Osteoblast (primary cell): Measurements from ENCODE around the gene MRNIP. TPM values are rescaled to one million over a fixed set of nuclear protein-coding genes. Genes with fewer than 3 reads are reported as not detected.

Source experiments
- DNase-seq: peaks from one replicate; pipeline ENCODE4 v3.0.0; 2011; ENCODE audit warnings: low spot score, mixed read lengths; ENCODE audit not compliant: insufficient read length; ENCODE audit errors: missing footprints
- H2AFZ ChIP-seq: 2 replicates; pipeline ENCODE4 v1.6.0; 2011; ENCODE audit warnings: mild to moderate bottlenecking, low read length
- H3K27ac ChIP-seq: 2 replicates; pipeline ENCODE4 v1.5.1; 2011; ENCODE audit warnings: mild to moderate bottlenecking, low read depth, low read length, moderate library complexity
- H3K27me3 ChIP-seq: 2 replicates; pipeline ENCODE4 v1.6.0; 2012; ENCODE audit warnings: mild to moderate bottlenecking, control low read depth, inconsistent platforms, low read length, moderate library complexity; ENCODE audit not compliant: insufficient read depth
- H3K36me3 ChIP-seq: 2 replicates; pipeline ENCODE4 v1.5.1; 2011; ENCODE audit warnings: mild to moderate bottlenecking, low read length, control low read depth, moderate library complexity; ENCODE audit not compliant: insufficient read depth
- H3K4me1 ChIP-seq: 2 replicates; pipeline ENCODE4 v1.5.1; 2011; ENCODE audit warnings: mild to moderate bottlenecking, low read length, control low read depth, moderate library complexity; ENCODE audit not compliant: insufficient read depth
- H3K4me2 ChIP-seq: 2 replicates; pipeline ENCODE4 v1.6.0; 2011; ENCODE audit warnings: mild to moderate bottlenecking, low read length; ENCODE audit not compliant: insufficient read depth
- H3K4me3 ChIP-seq: fragments of 200-600 bp; sonication (generic); 3 replicates; pipeline ENCODE4 v1.5.1; 2012; ENCODE audit warnings: mild to moderate bottlenecking, low read length, inconsistent platforms; ENCODE audit not compliant: insufficient read depth
- H3K79me2 ChIP-seq: 2 replicates; pipeline ENCODE4 v1.6.0; 2012; ENCODE audit warnings: mild to moderate bottlenecking, low read length, control low read depth, inconsistent platforms; ENCODE audit not compliant: insufficient read depth
- H3K9me3 ChIP-seq: 2 replicates; pipeline ENCODE4 v1.5.1; 2011; ENCODE audit warnings: low read depth, low read length, control low read depth
- H4K20me1 ChIP-seq: 2 replicates; pipeline ENCODE4 v1.6.0; 2012; ENCODE audit warnings: mild to moderate bottlenecking, low read length, control low read depth; ENCODE audit not compliant: insufficient read depth
- CTCF ChIP-seq: IDR thresholded peaks from 2 replicates; pipeline ENCODE4 v1.5.1; 2011; ENCODE audit warnings: mild to moderate bottlenecking, low read depth, low read length, moderate library complexity; ENCODE audit errors: extremely low read depth
- total RNA-seq: library from RNA; depleted of rRNA; stranded (reverse); fragments of >200 nt; gene quantifications from 2 replicates; pipeline ENCODE4 v1.2.3, GENCODE V29; 2012

The MRNIP gene
- total RNA-seq, 1 donor, result 10.1 TPM

GRCh38 chr5:179814090-179814489 is 44.5 kb downstream of the MRNIP start:
- Histone ChIP-seq H3K27ac (no peak overlapping the region), H3K4me2 (no peak overlapping the region), H2AFZ (no peak overlapping the region), H3K36me3 (no peaks in the 10 kb centered on the region), H4K20me1 (no peaks in the 10 kb centered on the region), H3K27me3 (no peaks in the 10 kb centered on the region), H3K4me1 (peaks cover 15% of the 10 kb centered on the region), H3K9me3 (no peaks in the 10 kb centered on the region), H3K79me2 (peaks cover 3% of the 10 kb centered on the region), H3K4me3 (no peak overlapping the region)
- no peak for TF ChIP-seq CTCF
- peak; percentile 34 for DNase-seq

GRCh38 chr5:179812997-179813607 is 45.5 kb downstream of the MRNIP start:
- no peaks in the 10 kb centered on the region for H3K36me3 ChIP-seq
- H3K27me3 ChIP-seq, result no peaks in the 10 kb centered on the region
- H3K79me2 ChIP-seq, result peaks cover 2% of the 10 kb centered on the region
- no peak overlapping the region for H3K27ac ChIP-seq
- H3K9me3 ChIP-seq, result no peaks in the 10 kb centered on the region
- H3K4me1 ChIP-seq, result peaks cover 6% of the 10 kb centered on the region
- no peak overlapping the region for H2AFZ ChIP-seq
- H3K4me3 ChIP-seq, result no peak overlapping the region
- DNase-seq, result peak; percentile 23
- TF ChIP-seq CTCF, result no peak
- no peaks in the 10 kb centered on the region for H4K20me1 ChIP-seq
- no peak overlapping the region for H3K4me2 ChIP-seq

GRCh38 chr5:179812135-179812825 is 46.3 kb downstream of the MRNIP start:
- peaks cover 3% of the 10 kb centered on the region for H3K4me1 ChIP-seq
- H3K36me3 ChIP-seq, result no peaks in the 10 kb centered on the region

More at GRCh38 chr5:179812135-179812825, 46.3 kb downstream of the MRNIP start:
- Histone ChIP-seq H3K9me3 (no peaks in the 10 kb centered on the region), H3K4me2 (no peak overlapping the region), H3K27ac (no peak overlapping the region), H4K20me1 (no peaks in the 10 kb centered on the region), H3K4me3 (no peak overlapping the region), H2AFZ (no peak overlapping the region), H3K27me3 (no peaks in the 10 kb centered on the region), H3K79me2 (no peaks in the 10 kb centered on the region)
- TF ChIP-seq CTCF, result no peak
- peak; percentile 9 for DNase-seq
